GM19193 (cell line): Measurements from ENCODE around the gene TMEM131L.

Source experiments
- POLR2A ChIP-seq: IDR thresholded peaks from 4 replicates; pipeline ENCODE4 v1.6.1; 2011; ENCODE audit not compliant: insufficient read depth, insufficient read length; ENCODE audit errors: extremely low read depth

TMEM131L gene

GRCh38 chr4:153582954-153583702, 117.0 kb downstream of the TMEM131L start:
- no peak for TF ChIP-seq POLR2A

GRCh38 chr4:153585026-153585425, 118.9 kb downstream of the TMEM131L start:
- TF ChIP-seq POLR2A, result no peak

GRCh38 chr4:153589703-153590595, 123.8 kb downstream of the TMEM131L start:
- no peak for TF ChIP-seq POLR2A

GRCh38 chr4:153591441-153591840, 125.3 kb downstream of the TMEM131L start:
- no peak for TF ChIP-seq POLR2A

DNA sequence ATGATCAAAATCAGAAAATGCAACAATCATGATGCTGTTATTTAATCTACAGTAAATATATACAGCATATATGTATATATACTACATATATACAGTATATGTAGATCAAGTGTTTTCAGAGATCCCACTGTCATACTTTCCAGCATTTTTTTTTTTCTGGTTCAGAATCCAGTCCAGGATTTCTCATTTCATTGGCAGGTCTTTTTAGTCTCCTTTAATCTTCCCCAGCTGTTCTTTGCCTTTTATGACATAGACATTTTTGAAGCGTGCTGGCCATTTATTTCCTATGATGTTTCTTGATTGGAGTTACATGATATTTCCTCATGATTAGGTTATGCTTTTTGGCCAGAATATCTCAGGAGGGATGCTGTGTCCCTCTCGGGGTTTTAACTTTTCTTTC, 125.9 kb downstream of the TMEM131L start:
- no peak for TF ChIP-seq POLR2A

GRCh38 chr4:153593161-153593560, 127.0 kb downstream of the TMEM131L start:
- TF ChIP-seq POLR2A, result no peak

- no peak for TF ChIP-seq POLR2A
These were observed 128.1 kb downstream of the TMEM131L start for GRCh38 chr4:153594210-153594609.

DNA sequence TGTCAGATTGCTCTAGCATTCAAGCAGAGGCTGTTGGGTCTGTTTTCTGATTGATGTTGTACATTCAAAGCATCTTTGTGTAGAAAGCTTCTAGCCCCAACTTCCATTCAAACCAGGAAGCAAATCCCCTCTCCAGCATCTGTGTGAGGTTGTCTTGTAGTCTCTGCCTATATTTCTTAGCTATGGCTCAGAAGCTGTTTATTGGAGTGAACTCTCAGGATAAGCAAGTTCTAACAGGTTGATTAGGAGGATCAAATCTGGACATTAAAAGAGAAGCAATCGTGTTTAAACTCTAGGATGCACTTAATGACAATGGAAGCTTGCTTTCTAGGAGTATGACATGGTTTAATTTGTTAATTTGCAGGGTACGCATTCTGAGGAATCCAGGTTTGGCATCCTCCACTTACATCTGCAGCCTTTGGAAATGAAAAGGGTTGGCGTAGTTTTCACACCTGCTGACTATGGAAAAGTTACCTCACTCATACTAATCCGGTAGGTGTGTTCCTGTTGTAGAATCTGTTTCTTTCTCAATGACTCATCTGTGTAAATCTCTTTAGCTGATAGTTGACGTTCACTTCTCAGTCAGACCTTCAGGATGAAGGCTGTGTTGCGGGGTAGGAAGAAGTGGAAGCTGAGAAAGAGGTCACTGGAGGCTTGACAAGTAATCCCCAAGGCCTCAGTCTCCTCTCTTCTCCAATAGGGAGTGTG, 129.9 kb downstream of the TMEM131L start:
- no peak for TF ChIP-seq POLR2A

- TF ChIP-seq POLR2A, result no peak
These were observed 136.6 kb downstream of the TMEM131L start for GRCh38 chr4:153602758-153603157.

DNA sequence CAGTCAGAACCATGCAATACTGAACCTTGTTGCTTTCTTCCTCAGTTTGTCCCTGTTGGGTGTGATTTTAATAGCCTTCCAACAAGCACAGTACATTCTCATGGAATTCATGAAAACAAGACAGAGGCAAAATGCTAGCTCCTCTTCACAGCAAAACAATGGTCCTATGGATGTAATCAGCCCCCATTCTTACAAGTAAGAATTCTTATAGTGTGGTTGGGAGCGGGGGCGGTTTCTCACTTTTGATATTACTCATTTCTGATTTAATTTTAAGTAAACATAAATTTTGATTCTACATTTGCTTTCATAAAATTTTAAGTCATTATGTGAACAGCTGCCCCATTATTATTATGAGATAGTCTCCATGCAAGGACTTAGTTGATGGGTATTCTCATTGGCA, 137.1 kb downstream of the TMEM131L start:
- no peak for TF ChIP-seq POLR2A

GRCh38 chr4:153603835-153604234, 137.7 kb downstream of the TMEM131L start:
- no peak for TF ChIP-seq POLR2A

DNA sequence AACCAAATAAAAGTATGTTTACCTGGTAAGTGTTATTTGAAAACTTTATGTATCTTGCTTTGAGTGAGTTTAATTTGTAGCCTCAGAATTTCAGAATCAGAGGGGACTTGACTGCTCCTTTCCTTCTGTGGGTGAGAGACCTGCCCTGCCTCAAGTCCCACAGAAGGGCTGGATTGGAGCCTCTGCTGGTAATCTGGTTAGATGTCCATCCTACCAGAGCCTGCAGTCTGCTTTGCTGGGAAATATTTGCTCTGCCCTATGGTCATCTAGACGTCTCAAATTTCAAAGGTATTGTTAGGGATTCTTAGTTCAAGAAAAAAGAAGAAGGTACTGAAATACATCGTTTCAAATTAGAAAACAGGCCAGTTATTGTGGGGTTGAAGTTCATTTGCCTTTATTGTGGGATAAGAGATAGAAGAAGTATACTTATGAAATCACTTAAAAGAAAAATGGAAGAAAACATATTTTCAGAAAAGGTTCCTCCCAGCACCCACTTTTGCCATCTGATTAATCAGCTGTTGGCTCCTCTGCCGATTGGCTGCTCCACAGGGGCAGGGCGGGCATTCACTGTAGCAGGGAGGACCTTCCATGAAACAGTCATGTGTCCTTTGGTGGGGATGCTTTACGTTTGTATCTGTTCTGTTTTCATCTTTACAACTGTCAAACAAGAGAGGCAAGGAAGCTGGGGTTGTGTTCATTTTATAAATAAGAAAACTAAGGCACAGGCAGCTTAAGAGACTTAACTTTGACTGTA, 144.6 kb downstream of the TMEM131L start:
- TF ChIP-seq POLR2A, result no peak

- no peak for TF ChIP-seq POLR2A
These were observed 145.5 kb downstream of the TMEM131L start for GRCh38 chr4:153611679-153612078.

DNA sequence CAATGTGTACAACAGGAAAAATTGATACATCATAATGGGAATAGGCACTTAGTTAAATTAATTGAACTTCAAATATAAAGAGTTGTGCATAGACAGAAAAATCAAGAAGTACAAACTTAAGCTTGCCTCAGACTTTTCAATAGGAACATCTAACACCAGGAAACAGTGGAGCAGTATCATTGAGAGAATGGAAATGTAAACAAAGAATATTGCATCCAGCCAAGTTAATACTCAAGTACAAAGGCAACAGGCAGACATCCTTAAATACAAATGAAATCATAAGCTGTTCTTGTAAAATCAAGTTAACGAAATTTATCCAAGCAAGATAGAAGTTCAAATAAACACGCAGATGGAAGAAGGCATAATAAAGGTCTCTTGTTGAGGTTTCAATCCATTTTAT, 146.7 kb downstream of the TMEM131L start:
- TF ChIP-seq POLR2A, result no peak
